A673 (cell line): ENCODE results near the gene FAM43A. TPM values are rescaled to one million over a fixed set of nuclear protein-coding genes. Genes with fewer than 3 reads are reported as not detected.

Experiments used
- BruUV-seq: library from RNA; stranded (reverse); fragments of 400-500 nt; replicated peaks from 2 replicates; lab custom pipeline; 2021; lab: Mats Ljungman, UMichigan
- CTCF ChIA-PET: fragments of 300-600 bp; sonication (Branson Sonifier 250); formaldehyde crosslinking; loops from one replicate; lab custom pipeline; 2022; ENCODE audit warnings: antibody characterized with exemption; lab: Charles Lee
- POLR2A ChIA-PET: fragments of 300-600 bp; sonication (Branson Sonifier 250); formaldehyde crosslinking; loops from one replicate; lab custom pipeline; 2022; ENCODE audit warnings: antibody characterized with exemption; ENCODE audit not compliant: low non-redundant PET; lab: Charles Lee
- DNase-seq: peaks from one replicate; pipeline ENCODE4 v3.0.0-alpha.2; 2015; ENCODE audit warnings: low spot score
- H3K27ac ChIP-seq: fragments of 200-600 bp; sonication (generic); 2 replicates; pipeline ENCODE4 v1.5.1; 2016; ENCODE audit warnings: mixed run types, low read depth, mild to moderate bottlenecking, mixed read lengths, antibody characterized with exemption, low read length; ENCODE audit not compliant: poor library complexity, severe bottlenecking
- H3K27me3 ChIP-seq: fragments of 200-600 bp; sonication (generic); replicated peaks from 2 replicates; pipeline ENCODE4 v1.6.1; 2017; ENCODE audit warnings: mixed run types, low read depth, mild to moderate bottlenecking, mixed read lengths, antibody characterized with exemption, low read length; ENCODE audit not compliant: insufficient read depth, poor library complexity
- H3K36me3 ChIP-seq: fragments of 200-600 bp; sonication (generic); 2 replicates; pipeline ENCODE4 v1.6.1; 2016; ENCODE audit warnings: mixed run types, mild to moderate bottlenecking, mixed read lengths, antibody characterized with exemption, low read length; ENCODE audit not compliant: insufficient read depth, poor library complexity, severe bottlenecking
- H3K4me1 ChIP-seq: fragments of 200-600 bp; sonication (generic); 2 replicates; pipeline ENCODE4 v1.6.1; 2017; ENCODE audit warnings: mixed run types, mild to moderate bottlenecking, mixed read lengths, antibody characterized with exemption, low read length; ENCODE audit not compliant: insufficient read depth, poor library complexity, severe bottlenecking
- H3K4me3 ChIP-seq: fragments of 200-600 bp; sonication (generic); 2 replicates; pipeline ENCODE4 v1.5.1; 2016; ENCODE audit warnings: low read depth, mixed run types, mild to moderate bottlenecking, mixed read lengths, low read length; ENCODE audit not compliant: poor library complexity, severe bottlenecking
- H3K9me3 ChIP-seq: fragments of 200-600 bp; sonication (generic); 2 replicates; pipeline ENCODE4 v1.6.1; 2016; ENCODE audit warnings: mixed run types, low read depth, mild to moderate bottlenecking, mixed read lengths, antibody characterized with exemption, low read length; ENCODE audit not compliant: poor library complexity, severe bottlenecking
- EZH2 ChIP-seq: fragments of 200-600 bp; sonication (generic); IDR thresholded peaks from 2 replicates; pipeline ENCODE4 v1.6.1; 2017; ENCODE audit warnings: borderline replicate concordance, low read depth, mild to moderate bottlenecking, mixed read lengths, antibody characterized with exemption, low read length; ENCODE audit not compliant: poor library complexity, severe bottlenecking
- intact Hi-C: fragments of 100-400 bp; cut with micrococcal nuclease; formaldehyde crosslinking; loops from one replicate; pipeline ENCODE4 v1.10.0; 2022; ENCODE audit not compliant: unreplicated experiment
- total RNA-seq: library from RNA; stranded (reverse); gene quantifications from 2 replicates; pipeline ENCODE4 v1.2.3, GENCODE V29; 2021
- TF ChIP-seq, protein P1 (sequence below): fragments of 300-800, 200-600 bp; sonication (generic); conservative IDR thresholded peaks from 2 replicates; pipeline ENCODE4 v1.5.1; 2017; ENCODE audit warnings: low read depth, mild to moderate bottlenecking, antibody characterized with exemption, low read length, moderate library complexity, mixed read lengths

Gene FAM43A
- total RNA-seq, 1 experiment from 2014 or later, result 38.7 TPM

DNA sequence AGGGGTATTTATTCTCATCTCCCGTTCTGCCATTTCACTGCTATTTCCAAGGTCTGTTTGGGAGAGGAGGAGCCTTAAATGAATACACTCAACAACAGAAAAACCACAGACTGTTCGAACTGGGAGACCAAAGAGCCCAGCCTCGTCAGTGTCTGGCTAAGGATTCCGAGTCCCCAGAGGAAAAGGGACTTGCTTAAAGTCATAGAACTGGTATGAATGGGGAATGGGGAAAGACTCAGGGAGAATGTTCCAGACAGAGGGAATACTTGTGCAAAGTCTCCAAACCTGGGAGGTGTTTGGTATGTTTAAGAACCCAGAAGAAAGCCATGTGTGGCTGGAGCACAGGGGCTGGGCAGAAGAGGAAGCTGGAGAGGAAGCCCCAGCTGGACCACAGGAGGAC, 46.9 kb downstream of the FAM43A start:
- TF ChIP-seq EZH2, result no peak
- TF ChIP-seq, protein P1, sequence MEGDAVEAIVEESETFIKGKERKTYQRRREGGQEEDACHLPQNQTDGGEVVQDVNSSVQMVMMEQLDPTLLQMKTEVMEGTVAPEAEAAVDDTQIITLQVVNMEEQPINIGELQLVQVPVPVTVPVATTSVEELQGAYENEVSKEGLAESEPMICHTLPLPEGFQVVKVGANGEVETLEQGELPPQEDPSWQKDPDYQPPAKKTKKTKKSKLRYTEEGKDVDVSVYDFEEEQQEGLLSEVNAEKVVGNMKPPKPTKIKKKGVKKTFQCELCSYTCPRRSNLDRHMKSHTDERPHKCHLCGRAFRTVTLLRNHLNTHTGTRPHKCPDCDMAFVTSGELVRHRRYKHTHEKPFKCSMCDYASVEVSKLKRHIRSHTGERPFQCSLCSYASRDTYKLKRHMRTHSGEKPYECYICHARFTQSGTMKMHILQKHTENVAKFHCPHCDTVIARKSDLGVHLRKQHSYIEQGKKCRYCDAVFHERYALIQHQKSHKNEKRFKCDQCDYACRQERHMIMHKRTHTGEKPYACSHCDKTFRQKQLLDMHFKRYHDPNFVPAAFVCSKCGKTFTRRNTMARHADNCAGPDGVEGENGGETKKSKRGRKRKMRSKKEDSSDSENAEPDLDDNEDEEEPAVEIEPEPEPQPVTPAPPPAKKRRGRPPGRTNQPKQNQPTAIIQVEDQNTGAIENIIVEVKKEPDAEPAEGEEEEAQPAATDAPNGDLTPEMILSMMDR, result no peak
- Histone ChIP-seq H3K4me3 (no peak overlapping the region), H3K4me1 (peaks cover 12% of the 10 kb centered on the region), H3K9me3 (no peaks in the 10 kb centered on the region), H3K36me3 (no peaks in the 10 kb centered on the region), H3K27ac (no peak overlapping the region), H3K27me3 (no peaks in the 10 kb centered on the region)
- ChIA-PET CTCF (no interaction called here), POLR2A (no interaction called here)
- DNase-seq, result no peak
- BruUV-seq, result no TSS peak
- intact Hi-C loops, result no loop called here

- Histone ChIP-seq H3K4me3 (no peak overlapping the region), H3K27me3 (no peaks in the 10 kb centered on the region), H3K4me1 (peaks cover 12% of the 10 kb centered on the region), H3K36me3 (no peaks in the 10 kb centered on the region), H3K9me3 (no peaks in the 10 kb centered on the region), H3K27ac (no peak overlapping the region)
- TF ChIP-seq, protein P1, result no peak
- TF ChIP-seq EZH2, result no peak
- ChIA-PET POLR2A (no interaction called here), CTCF (no interaction called here)
- intact Hi-C loops, result no loop called here
- BruUV-seq, result no TSS peak
- DNase-seq, result no peak
Measured at GRCh38 chr3:194736277-194736895, 50.7 kb downstream of the FAM43A start.

- BruUV-seq, result no TSS peak
- POLR2A ChIA-PET, result no interaction called here
- CTCF ChIA-PET, result no interaction called here
Measured at GRCh38 chr3:194736896-194737600, 51.4 kb downstream of the FAM43A start.

More at GRCh38 chr3:194736896-194737600, 51.4 kb downstream of the FAM43A start:
- H3K36me3 ChIP-seq, result no peaks in the 10 kb centered on the region
- TF ChIP-seq, protein P1, result no peak
- TF ChIP-seq EZH2, result no peak
- no peak overlapping the region for H3K4me3 ChIP-seq
- no peaks in the 10 kb centered on the region for H3K9me3 ChIP-seq
- H3K27ac ChIP-seq, result no peak overlapping the region
- DNase-seq, result no peak
- H3K4me1 ChIP-seq, result peaks cover 12% of the 10 kb centered on the region
- H3K27me3 ChIP-seq, result no peaks in the 10 kb centered on the region
- intact Hi-C loops, result no loop called here

Other genes starting within 250 kb of the FAM43A start
- gene ATP13A3, start 198.9 kb upstream of the FAM43A start, total RNA-seq, result 94.5 and 121 TPM in 2 replicates
- 20.9 and 23.1 TPM in 2 replicates for gene TMEM44, start 52.5 kb upstream of the FAM43A start, total RNA-seq
- gene LSG1, start 13.7 kb upstream of the FAM43A start, total RNA-seq, result 64.0 and 81.3 TPM in 2 replicates